Activated T-cell treated with anti-CD3 and anti-CD28 coated beads for 24 hours (primary cell): Measurements from ENCODE around the gene CD48.

Source experiments
- DNase-seq: peaks from one replicate; pipeline ENCODE4 v3.0.0-alpha.2; 2020; ENCODE audit warnings: low read depth

The CD48 gene

DNA sequence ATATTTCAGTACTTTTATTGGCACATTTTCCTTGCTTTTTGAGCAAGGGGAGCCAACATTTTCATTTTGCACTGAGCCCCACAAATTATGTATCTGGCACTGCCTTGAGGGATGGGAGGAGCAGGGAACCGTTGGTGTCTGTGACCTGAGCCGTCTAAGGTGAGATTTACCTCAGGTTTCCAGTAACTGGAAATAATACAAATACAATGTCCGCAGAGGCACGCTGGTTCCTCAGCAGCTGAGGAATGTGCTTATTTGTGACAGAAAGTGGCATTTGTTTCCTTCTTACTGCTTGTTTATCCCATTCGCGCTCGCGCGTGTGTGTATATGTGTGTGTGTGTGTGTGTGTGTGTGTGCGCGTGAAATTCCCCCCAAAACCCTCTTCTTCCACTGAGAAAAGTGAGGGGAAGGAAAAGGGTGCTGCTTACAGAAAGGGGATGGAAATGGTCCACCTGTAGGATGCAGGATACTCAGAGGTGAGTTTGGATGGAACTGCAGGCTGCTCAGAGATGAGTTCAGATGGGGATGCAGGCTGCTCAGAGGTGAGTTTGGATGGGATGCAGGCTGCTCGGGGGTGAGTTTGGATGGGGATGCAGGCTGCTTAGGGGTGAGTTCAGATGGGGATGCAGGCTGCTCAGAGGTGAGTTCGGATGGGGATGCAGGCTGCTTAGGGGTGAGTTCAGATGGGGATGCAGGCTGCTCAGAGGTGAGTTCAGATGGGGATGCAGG lies 34.6 kb downstream of the CD48 start:
- DNase-seq: no peak

DNA sequence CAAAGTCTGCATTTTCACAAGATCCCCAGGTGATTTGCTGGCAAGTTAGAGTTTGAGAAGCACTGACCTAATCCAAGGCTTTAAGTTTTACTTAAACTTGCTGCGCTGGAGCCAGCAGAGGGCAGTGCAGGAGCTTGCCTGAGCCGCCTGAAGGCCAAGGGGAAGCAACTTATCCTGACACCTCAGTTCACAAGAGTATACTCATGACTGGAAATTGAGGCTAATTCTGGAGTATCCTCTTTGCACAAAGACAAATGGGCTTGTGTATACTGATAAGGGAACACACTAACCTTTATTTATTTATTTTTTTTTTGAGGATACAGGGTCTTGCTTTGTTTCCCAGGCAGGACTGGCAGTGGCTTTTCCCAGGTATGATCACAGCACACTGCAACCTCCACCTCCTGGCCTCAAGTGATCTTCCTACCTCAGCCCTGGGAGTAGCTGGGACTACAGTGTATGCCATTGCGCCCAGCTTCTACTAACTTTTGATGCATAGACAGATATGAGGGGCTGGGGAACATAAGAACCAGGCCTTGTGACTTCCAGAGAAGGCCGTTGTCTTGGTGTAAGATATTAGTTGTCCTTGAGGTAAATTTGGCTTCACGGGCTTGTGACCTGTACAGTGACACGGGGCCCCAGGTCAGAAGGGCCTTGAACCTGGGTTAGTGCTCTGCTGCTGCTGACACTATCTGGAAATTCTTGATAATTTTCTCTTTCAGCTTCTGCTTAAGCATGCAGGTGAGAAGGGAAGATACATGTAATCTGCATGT lies 35.8 kb downstream of the CD48 start:
- peak; percentile 57 for DNase-seq

DNA sequence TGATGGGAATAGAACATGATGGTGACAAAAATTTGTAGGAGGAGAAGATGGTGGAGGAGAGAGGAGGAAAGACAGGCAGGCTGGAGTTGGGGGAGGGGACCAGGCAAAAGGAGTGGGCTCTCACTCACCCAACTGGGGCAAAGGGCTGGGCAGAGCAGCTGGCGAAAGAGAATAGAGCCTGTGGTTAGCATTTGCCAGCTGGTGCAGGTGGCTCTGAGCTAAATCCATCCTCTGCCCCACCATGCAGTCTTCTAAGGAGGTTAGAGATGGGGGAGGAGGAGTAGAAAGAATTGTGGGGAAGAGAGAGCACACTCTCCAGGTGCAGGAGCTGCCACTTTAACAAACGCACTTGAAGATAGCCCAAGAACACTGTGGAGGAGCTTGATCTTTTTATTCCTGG lies 37.2 kb downstream of the CD48 start:
- DNase-seq: no peak

DNA sequence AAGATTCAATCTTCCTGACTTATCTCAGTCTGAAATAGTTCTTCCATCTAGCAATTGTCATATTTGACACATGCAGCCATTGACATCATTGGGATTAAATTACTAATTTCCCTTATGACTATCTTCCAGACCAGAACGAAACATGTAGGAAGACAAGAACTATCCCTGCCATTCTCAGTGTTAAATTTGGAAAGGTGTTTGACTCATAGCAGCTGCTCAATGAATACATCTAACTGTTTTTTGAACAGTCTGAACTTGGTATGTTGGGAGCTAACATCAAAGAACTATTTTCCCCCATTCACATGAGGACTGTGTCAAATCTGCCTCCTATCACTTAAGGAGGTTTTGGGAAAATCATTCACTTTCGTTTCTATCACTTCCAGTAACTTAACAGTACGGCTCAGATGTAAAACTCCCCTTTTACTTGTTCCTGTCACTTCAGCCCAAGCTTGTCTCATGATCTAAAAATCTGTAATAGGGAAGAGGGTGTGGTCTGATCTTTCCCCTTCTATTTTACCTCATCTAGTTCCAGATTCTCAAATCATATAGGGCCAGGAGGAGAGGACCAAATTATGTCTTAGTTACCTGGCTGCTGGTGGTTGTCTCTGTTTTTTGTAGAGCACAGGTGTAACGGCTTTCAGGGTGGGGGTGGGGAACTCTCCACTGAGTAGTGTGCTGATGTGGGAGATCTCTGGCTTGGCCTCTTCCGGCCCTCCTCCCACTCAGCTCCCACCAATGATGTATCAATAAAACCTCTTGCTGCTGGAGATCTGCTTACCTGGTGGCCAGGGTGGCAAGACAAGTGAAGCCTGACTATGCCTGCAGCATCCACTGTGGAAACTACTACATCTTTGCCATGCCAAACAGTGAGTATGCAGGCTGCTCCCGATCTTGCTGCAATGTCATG lies 38.6 kb downstream of the CD48 start:
- DNase-seq: no peak

DNA sequence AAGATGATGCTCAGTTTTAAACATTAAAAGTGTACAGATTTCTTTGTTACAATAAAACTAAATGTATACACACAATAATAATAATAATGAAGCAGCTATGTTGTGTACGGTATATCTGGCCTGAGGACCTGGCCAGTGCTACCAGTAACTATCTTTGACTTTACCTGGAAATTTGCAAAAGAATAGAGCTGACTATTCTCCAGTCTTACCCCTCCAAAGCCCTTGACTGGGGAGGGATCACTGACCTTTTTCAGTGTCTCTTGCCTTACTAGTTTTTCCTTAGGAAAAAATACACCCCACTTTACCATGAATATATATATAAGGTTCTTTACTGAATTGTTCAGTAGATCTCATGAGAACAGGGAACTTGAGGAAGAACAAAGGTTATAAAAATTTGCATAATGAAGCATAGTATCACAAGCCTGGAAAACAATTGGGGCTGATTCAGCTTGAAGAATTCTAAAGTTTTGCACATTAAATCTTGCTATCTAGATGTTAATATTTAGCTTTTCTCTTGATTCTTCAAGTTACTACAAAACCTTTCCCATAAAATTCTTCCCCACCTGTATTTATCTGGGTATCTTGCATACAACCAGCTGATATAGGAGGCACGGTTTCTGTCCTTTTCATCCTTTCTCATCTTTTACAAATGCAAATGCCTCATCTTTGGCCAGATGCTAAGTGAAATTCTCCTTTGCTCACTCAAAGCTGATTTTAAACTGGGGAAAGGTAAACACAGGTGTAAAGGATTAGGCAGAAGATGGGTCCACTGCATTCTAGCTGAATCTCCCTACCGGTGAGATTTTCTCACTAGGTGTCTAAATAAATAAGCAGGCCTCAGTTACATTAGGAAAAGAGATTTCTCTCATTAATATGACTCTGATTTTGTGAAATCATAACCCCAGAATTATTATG lies 39.8 kb downstream of the CD48 start:
- no peak for DNase-seq

DNA sequence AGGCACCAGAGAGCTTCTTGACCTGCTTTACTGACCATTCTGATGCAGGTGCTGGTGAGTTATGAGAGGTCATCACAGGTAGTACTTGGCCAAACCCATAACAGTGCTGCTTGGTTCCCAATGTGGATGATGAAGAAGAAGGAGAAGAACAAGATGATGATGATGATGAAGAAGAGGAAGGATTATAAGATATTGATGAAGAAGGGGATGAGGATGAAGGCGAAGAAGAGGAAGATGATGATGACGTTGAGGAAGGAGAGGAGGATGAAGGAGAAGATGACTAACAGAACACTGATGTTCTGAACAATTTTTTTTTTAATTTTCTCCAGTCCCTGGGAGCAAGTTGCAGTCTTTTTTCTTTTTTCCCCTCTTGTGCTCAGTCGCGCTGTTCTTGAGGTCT lies 40.9 kb downstream of the CD48 start:
- DNase-seq: no peak

DNA sequence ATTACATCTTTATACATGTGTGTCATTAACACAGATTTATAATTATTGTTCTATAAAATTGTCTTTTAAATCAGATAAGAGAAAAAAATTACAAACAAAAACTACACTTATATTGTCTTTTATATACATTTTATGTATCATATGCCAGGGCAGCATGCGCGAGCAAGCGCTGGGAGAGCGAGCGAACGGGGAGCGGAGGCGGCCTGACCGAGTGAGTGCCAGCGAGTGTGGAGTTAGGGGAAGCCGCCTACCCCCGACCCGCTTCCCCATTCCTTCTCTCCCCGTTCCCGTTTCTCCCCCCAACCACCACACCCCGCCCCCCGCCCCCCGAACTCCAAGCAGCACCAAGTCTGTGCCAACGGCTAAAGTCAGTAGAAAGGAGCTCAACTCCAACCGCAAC lies 41.8 kb downstream of the CD48 start:
- no peak for DNase-seq

DNA sequence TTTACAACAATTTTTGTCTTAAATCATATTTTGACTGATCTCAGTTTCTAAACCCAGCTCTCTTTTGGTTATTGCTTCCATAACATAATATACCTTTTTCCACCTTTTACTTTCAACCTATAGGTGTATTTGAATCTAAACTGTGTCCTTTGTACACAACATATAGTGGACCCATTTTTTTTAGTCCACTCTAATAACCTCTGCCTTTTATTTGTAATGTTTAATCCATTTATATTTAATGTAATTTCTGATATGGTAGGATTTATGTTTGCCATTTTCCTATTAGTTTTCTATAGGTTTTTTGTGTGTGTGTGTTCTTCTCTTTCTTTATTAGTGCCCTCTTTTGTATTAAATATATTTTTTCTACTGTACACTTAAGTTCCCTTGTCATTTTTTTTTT lies 42.3 kb downstream of the CD48 start:
- DNase-seq: no peak

DNA sequence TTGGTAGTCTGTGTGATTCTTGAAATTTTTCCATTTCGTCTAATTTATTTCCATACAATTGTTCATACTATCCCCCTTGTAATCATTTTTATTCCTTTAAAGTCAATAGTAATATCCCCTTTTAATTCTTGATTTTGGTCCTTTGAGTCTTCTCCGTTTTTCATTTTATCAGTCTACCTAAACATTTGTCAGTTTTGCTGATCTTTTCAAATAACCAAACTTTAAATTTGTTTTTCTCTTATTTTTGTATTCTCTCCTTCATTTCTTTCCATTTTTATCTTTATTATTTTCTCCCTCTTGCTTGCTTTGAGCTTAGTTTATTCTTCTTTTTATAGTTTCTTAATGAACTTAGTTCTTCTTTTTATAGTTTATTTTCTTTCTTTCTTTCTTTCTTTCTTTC lies 43.7 kb downstream of the CD48 start:
- no peak for DNase-seq

DNA sequence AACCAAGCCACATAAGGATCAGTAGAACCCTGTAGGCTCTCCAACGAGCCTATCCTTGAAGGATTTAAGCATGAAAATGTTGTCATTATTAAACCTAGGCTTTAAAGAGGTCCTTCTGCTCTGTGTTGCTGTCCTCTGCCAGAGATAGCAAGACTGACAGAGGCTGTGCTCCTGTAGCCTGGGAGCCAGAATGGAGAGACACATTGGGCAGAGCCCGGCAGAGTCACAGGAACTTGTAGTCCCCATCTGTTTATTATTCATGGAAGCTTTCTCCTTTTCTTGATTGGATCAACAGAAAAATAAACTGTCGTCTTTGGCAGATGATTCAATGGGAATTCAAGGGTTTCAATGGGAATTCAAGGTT lies 45.6 kb downstream of the CD48 start:
- DNase-seq: no peak

DNA sequence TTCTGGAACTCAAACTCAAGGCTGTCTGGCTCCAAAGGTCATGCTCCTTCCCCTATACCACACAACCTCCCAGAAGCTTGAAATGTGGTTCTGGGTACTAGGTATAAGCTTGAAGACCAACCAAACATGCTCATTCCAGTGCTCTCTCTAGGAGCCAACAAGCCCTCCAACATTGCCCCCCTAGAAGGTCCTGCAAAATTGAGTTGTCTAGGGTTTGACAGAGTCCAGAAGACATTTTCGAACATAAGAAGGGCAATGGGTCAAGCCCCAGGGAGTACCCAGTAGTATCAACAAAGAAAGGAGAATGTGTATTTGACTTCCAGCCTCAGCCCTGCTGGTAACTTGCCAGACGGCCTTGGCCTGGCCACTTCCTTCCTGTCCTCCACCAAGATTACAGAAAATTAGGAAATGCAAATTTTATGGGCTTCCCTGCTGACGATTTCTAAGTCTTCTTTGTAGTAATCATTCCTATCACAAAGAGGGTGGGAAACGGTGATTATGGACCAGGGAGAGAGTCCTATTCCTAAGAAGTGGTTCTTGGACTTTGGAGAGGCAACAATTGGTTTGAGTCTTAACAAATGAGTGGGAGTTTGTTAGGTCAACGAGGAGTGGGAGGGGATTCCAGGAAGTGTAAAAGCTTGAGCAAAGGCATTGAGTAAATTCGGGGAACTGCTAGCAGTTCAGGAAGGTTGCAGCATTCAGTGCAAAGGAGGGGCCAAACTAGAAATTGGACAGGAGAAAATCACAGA lies 46.1 kb downstream of the CD48 start:
- no peak for DNase-seq

DNA sequence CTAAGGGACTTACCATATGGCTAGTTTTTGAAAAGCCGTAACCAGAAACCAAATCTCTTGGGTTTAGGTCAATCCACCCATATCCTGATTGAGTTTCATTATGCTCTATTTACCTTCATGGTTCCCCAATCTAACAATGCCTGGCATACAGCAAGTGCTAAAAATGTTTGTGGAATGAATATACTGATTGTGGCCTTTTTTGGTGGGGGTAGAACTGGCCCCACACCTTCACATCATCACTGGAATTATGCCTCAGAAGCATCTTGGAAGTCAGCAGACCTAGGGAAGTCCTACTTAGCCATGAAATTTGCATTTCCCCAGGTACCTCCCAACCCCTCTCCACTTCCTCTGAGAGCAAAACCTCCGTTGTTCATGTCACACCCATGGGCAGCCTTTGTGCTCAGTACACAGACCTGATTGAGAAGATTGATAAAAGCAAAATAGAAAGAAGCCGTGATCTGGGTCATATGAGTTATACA lies 47.0 kb downstream of the CD48 start:
- no peak for DNase-seq

DNA sequence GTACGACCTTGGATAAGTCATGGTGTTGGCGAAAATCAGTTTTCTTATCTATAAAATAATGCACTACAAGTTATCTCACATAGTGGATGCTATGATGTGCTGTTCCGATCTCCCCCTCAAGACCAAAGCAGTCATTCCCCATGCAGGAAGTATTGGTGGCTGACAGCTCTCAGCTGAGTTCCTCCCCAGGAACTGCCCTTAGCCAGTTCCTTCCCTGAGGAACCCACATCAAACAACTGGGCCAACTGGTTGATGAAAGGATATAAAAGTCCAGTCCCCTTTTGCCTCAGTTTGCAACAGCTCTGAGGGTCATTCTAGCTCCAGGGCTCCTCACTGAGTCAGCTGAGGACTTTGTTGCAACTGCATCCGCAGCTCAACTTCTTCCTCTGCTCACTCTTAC lies 48.7 kb downstream of the CD48 start:
- DNase-seq: no peak

DNA sequence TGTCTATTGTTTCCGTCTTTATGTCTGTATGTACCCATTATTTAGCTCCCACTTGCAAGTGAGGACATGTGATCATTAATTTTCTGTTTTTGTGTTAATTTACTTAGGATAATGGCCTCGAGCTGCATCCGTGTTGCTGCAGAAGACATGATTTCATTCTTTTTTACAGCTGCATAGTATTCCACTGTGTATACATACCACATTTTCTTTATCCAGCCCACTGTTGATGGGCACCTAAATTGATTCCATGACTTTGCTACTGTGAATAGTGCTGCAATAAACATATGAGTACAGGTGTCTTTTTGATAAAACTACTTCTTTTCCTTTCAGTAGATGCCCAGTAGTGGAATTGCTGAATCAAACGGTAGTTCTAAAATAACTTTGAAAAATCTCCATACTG lies 52.1 kb downstream of the CD48 start:
- no peak for DNase-seq

DNA sequence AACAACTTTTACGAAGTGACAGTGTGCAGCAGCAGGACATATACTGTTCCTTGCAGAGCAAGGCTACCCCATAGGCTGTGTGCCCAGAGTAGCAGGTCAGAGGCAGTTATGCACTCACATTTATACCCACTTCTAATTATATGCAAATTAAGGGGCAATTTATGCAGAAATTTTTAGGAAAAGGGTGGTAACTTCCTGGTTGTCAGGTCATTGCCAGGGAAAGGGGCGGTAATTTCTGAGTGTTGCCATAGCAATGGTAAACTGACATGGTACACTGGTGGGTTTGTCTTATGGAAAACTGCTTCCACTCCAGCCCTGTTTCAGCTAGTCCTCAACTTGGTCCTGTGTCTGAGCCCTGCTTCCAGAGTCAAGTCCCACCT lies 52.8 kb downstream of the CD48 start:
- DNase-seq: no peak

DNA sequence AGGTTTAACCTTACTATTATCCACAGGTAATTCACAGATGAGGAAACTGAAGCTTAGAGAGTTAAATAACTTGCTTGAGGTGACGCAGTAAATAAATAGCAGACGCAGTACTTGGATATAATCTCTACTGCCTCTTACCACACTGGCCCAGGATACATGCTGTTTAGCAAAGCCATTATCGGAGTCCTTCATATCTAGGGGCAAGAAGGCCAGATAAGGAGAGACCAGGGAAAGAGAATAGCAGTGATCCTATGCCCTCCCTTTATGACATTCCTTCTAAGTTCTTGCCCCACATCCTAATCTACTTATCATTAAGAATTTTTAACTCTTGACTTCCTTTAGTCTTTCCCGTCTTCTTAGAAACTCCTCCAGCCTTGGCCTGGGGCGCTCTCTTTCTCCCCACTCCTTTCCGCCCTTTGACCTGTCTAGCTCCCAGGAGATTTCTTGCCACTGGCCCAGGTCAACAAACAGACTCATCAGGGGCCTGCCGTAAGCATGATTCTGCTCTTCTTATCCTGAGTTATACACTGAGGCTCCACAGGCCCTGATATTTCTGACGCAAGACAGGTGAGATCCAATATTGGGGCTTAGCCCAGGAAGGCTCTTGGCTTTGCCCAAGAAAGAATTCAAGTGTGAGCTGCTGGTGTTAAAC lies 53.3 kb downstream of the CD48 start:
- no peak for DNase-seq

DNA sequence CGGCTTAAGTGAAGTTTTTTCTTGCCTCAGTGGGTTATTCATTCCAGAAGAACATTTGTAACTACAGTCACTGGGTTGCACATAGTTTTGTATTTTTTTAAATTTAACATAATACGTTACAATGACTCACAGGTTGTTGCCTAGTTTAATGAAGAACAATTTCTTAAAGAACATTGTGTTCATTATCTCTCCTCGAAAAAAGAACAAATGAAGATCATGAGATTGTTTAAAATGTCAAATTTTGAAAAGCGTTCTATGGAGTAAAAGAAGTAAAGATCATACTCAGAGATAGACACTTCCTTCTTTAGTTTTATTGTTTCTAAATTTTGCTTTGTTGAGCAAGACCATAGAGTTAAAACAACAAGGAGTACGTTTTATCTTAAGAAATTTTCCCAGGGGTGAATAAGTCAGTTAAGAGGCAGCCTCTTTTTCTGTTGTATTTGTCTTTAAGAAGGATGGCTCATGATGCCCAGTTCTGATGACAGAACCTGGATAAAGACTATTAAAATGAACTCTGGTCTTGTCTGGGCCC lies 54.3 kb downstream of the CD48 start:
- DNase-seq: no peak

DNA sequence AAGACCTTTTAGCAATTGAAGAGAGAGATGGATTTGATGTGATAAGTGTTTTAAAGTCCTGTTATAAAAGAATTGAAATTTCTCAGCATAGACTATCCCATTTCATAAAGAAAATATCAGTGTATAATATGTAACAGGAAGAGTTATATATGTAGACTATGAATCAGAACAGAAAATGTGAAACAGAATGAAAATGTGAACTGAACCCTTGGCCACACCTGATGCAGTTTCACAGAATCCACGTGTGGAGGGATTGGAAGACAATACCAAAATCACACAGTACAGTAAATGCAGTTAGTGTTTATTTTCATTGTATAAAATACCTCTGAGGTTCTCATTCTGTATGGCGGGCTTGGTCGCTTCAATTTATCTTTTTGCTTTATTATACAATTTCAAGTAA lies 54.9 kb downstream of the CD48 start:
- no peak for DNase-seq

DNA sequence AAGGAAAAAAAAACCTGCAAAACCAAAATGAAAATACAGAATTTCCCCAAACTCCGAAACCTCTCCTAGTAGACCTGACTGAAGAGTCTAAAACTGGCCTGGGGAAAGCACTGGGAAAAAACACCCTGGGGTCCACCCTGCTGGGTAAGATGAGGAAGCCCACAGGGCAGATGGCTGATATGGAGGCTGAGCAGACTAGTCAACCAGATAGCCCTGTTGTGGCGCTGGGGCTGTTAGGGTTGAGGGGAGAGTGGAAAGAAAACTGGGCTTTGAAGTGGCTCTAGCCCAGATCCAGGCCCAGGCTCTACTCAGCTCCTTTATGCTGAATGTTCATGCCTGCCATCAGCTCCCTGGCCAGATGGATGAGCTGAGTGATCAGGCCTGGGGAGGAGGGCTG lies 58.0 kb downstream of the CD48 start:
- no peak for DNase-seq

DNA sequence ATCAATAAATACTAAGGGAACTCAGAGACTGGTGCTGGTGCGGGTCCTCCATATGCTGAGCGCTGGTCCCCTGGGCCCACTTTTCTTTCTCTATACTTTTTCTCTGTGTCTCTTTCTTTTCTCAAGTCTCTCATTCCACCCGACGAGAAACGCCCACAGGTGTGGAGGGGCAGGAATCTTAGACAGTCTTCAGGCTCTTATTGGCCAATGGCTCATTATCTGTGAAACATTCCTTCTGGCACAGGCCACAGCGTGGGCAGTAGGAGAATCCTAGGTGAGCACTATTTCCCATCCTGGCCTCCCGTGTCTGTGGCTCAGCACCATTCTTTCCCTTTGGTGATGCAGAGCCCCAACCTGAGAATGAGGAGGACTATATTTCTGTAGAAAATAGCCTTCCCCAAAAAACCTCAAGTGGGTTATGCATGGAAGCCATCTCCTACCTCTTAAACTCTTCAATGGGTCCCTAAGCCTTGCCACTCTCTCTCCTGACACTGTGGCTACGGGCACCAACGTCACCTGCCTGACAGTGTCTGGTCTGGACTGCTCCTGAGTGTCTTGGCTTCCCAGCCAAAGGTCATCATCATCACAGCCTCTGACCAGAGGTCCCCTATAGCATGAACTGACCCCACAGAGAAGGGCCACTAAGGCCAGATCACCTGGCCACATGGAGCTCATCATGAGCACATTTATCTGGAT lies 58.5 kb downstream of the CD48 start:
- DNase-seq: no peak
